Activated naive CD4-positive, alpha-beta T cell treated with Interleukin-2 at 50 U/mL for 16 hours (primary cell): ENCODE measurements around the gene ABHD12B.
"Not testable (repeated sequence)": the region's sequence is repeated elsewhere in the genome, so short reads cannot be mapped to it uniquely, and the experiment has no call there.

Source experiments
- DNase-seq: peaks from one replicate; pipeline ENCODE4 v3.0.0-alpha.2; 2020

Gene ABHD12B

DNA sequence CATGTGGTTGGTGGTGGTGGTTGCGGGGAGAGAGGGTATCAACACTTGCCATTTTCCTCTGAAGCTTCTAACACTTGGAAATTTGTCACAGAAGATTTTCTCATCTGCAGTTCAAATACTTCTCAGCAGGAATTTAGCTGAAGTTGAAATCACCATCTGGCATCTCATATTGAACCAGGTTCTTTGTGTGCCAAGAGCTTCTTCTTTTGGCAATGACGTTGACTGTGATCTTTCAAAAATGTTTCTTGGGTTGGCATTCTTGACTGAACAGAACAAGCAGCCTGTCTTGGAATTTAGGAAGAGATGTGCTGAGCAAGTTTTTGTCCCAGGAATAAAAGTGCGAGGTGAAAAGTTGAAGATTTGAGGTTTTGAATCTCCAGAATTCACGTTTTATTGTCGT, 32.2 kb upstream of the ABHD12B start:
- no peak for DNase-seq

GRCh38 chr14:50844391-50844790, 27.5 kb upstream of the ABHD12B start:
- DNase-seq: no peak

DNA sequence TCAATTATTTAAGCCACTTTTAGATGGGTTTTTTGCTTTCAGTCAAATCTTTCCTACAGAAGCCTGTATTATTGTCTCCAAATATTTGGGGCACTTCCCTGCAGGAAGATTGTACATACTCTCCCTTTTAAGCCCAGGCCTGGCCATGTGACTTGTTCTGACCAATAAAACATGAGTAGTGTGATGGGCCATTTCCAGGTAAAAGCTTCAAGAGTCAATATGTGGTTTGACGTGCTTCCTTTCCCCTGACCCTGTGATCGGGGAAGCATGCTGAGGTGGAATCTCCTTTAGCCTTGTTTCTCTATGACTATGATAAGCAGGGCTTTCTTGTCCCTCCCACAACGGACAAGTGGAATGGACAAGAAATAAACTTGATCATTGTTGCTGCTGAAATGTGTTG, 26.7 kb upstream of the ABHD12B start:
- DNase-seq: no peak

- DNase-seq: no peak
Measured at GRCh38 chr14:50846226-50846880, 25.5 kb upstream of the ABHD12B start.

DNA sequence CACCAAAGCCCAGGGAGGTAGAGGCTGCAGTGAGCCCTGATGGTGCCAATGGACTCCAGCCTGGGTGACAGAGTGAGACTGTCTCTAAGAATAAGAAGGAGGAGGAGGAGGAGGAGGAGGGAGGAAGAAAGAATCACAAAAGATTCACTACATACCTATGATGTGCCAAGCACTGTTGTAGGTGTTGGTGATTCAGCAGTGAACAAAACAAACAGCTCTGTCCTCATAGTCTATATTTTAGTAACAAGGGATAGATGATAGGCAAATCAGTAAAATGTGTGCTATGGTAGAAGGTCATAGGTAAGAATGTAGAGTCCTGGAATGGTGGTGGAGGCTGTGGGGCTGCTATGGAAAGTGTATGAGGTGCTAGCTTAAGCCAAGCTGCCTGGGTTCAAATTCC, 18.0 kb upstream of the ABHD12B start:
- no peak for DNase-seq

GRCh38 chr14:50854521-50854920, 17.3 kb upstream of the ABHD12B start:
- no peak for DNase-seq

GRCh38 chr14:50855558-50855957, 16.3 kb upstream of the ABHD12B start:
- DNase-seq: no peak

DNA sequence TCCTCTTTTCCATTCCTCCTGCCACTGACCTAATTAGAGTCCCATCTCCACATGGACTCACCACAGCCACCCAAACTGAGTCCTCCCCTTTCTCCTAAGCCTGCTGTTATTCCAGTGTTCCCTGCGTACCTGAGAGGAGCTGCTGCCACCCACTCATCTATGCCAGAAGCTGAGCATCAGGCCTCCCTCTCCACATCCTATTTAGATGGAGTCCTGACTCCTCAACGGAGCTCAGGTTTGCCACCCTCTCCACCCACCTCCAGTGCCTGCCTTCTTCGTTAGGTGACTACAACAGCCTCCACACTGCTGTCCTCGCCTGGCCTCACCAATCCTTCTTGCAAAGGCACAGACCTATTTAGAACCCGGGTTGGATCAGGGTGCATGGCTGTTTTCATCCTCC, 15.2 kb upstream of the ABHD12B start:
- no peak for DNase-seq

GRCh38 chr14:50859296-50859624, 12.6 kb upstream of the ABHD12B start:
- DNase-seq: no peak

DNA sequence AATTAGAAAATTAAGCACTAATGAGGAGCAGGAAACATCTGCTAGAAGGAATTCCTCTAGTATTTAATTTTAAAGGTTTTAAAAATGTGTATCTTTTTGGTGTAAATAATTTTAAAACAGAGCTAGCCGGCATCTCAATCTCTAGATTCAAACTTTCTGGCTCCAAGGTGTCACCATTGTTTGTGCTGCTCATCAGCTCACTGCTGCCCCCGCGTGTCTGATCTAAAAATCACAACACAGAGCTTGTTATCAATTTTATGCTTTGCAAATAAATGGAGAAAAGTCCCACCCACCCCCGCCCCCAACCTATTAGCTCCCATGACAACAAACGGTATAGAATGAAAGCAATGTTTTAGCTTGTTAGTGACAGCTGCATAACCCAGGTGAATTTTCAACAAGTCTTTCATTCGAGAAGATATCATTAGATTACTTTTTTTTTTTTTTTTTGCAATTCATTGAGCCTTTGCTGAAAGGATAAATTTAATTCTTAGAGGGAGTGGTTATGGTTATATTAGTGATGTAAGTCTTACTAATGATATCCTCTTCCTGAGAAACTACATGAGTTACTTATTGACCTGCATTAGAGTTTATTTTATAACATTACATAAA, 11.3 kb upstream of the ABHD12B start:
- DNase-seq: peak; percentile 89

- no peak for DNase-seq
Measured at GRCh38 chr14:50862036-50862570, 9.8 kb upstream of the ABHD12B start.

GRCh38 chr14:50864237-50864636, 7.6 kb upstream of the ABHD12B start:
- no peak for DNase-seq

- DNase-seq: no peak
Measured at GRCh38 chr14:50864946-50865345, 6.9 kb upstream of the ABHD12B start.

DNA sequence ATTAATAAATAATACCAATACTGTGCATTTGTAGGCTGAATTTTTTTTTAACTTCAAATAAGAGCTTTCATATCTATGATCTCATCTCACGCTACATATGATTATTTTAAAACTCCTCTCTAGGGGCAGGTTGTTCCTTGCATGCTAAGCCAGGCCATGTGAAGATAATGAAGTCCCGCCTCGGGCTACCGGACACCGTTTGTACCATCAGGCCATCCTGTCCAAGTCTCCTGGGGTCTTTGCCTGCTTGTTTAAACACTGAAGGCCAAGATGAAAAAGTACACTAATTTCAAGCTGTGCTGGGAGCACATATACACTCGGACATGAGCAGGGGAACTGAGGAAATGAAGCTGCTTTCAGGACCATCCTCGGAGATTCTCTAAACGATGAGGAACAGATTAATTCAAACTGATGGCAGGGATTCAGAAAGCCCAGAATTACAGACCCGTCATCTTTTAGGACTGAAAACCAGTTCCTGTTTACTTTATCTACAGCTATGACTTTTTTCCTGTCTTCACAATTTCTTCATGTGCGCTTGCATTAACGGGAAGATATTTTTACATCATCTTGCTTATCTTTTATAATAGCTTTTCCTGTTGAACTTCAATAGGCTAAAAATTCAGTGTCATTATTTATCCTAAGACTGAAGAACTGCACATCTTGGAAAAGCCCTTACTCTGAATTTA, 6.3 kb upstream of the ABHD12B start:
- no peak for DNase-seq

GRCh38 chr14:50871228-50871627, 625 bp upstream of the ABHD12B start:
- DNase-seq: no peak

- no peak for DNase-seq
Measured at GRCh38 chr14:50874757-50875156, 2.9 kb downstream of the ABHD12B start.

DNA sequence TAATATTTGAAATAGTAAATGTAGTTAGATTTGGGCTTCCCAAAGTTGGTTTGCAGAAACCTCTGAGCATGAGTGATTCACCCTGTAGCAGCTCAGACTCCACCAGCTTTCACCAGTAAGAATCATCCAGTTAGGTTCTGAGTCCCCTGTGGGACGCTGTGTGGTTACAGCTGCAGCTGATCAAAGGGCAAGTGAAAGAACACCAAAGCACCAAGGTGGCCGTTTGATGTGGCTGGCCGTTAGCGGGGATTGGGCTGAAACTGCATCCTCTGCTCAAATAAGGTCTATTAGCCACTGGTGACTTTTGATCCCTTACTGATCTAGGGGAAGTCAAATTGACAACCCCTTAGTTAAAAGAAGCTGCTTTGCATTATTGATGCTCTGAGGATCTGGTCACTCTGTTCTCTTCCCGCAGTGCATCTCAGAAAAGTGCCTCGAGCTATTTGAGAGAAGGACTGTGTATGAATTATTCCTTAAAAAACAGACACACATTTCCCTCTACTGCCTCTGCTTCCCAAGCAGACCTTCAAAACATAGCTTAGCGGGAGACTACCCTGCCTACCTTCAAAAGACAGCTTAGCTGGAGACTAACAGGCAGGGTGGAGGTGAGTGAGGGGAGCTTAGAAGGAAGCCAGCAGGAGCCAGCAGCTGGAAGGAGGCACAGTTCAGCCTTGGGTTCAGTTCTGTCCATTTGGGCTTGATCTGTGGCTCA, 3.7 kb downstream of the ABHD12B start:
- peak; percentile 60 for DNase-seq

GRCh38 chr14:50882932-50883826, 11.3 kb downstream of the ABHD12B start:
- DNase-seq: no peak

DNA sequence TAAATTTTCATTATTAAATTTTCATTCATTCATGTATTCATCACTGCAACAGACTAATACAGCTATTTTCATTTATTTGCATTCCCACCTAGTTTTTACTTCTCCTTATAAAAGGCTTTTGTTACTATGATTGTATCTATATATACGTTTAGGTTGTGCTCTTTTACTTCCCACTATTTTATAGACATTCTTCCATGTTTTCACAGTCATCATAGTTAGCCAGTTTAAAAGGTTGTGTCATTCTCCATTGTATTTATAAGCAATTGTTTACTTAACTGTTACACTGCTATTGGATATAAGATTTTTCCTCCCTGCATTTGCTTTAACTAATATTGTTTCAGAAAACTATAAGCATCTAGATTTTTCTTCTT, 12.0 kb downstream of the ABHD12B start:
- DNase-seq: no peak

DNA sequence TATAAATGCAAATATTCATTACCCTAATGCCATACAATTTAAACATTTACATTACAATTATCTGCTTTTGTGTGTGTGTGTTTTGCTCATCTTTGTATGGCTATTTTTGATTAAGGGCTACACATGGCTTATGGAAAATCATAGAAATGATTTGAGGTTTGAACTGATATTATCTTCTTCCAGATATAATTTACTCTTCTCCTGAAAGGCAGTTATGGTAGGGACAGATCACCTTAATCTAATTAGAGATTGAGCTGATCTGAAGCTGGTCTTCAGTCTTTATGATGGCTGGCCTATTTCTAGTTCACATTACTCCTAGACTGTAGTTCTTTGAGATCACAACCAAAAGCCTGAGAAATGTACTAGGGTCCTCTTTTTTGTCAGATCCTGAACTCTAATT, 15.6 kb downstream of the ABHD12B start:
- DNase-seq: no peak

DNA sequence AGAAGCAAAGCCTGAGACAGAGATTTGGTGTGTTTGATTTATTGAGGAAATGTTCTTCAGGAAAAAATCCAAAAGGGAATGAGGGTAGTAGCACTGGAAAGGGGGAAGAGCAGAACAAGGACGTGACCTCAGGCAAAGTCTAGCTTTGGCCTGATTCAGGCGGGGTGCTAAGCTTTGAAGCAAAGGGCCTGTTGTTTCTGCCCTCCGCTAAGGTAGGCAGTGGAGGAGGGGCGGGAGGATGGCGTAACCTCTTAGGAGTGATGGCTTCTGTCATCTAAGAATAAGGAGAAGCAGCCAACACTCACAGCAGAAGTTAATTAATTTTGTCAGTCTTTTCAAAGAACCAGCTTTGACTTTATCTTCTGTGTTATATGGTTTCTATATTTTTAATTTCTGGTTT, 20.4 kb downstream of the ABHD12B start:
- DNase-seq: no peak

DNA sequence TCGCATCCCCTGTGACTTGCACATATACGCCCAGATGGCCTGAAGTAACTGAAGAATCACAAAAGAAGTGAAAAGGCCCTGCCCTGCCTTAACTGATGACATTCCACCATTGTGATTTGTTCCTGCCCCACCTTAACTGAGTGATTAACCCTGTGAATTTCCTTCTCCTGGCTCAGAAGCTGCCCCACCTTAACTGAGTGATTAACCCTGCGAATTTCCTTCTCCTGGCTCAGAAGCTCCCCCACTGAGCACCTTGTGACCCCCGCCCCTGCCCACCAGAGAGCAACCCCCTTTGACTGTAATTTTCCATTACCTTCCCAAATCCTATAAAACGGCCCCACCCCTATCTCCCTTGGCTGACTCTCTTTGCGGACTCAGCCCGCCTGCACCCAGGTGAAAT, 24.6 kb downstream of the ABHD12B start:
- DNase-seq: not testable (repeated sequence)

DNA sequence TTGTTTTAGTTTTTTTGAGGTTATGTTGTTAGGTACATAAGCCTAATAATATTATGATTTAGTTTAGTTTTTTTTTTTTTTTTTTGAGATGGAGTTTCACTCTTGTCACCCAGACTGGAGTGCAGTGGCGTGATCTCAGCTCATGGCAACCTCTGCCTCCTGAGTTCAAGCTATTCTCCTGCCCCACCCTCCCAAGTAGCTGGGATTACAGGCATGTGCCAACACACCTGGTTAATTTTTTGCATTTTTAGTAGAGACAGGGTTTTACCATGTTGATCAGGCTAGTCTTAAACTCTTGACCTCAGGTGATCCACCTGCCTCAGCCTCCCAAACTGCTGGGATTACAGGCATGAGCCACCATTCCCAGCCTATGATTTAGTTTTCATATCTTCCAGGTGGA, 25.2 kb downstream of the ABHD12B start:
- DNase-seq: not testable (repeated sequence)
